ENCODE data around the gene APOB. TPM values are rescaled to one million over a fixed set of nuclear protein-coding genes. Genes with fewer than 3 reads are reported as not detected.

Gene APOB
- total RNA-seq, 1 donor from 2014 or later, result 9.1 TPM

DNA sequence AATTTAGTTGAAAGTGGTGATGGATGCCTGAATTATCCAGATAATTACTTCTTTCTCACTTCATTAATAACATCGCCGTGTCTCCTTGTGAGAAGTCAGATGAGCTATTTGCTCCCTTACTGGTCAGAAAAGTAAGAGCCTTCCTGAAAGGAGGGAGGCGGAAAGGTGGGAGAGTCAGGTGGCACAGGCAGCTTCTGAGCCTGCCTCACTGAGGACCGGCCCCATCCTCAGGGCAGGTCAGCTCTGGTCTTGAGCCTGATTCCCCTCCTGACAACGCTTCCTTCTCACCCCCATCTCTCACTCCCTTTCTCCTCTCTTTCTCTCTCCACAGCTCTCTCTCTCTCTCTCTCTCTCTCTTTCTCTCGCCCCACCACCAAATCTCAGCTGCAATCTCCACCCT, 10.1 kb upstream of the APOB start:
- peaks cover 10% of the 10 kb centered on the region for H3K27me3 ChIP-seq (ENCODE audit: low read depth)
- no peaks in the 10 kb centered on the region for H3K9me3 ChIP-seq (replicated peaks)
- no peak overlapping the region for H3K27ac ChIP-seq (replicated peaks)
- no peak for DNase-seq
- intact Hi-C loops (cut with micrococcal nuclease), result no loop called here
- TF ChIP-seq, protein P1, sequence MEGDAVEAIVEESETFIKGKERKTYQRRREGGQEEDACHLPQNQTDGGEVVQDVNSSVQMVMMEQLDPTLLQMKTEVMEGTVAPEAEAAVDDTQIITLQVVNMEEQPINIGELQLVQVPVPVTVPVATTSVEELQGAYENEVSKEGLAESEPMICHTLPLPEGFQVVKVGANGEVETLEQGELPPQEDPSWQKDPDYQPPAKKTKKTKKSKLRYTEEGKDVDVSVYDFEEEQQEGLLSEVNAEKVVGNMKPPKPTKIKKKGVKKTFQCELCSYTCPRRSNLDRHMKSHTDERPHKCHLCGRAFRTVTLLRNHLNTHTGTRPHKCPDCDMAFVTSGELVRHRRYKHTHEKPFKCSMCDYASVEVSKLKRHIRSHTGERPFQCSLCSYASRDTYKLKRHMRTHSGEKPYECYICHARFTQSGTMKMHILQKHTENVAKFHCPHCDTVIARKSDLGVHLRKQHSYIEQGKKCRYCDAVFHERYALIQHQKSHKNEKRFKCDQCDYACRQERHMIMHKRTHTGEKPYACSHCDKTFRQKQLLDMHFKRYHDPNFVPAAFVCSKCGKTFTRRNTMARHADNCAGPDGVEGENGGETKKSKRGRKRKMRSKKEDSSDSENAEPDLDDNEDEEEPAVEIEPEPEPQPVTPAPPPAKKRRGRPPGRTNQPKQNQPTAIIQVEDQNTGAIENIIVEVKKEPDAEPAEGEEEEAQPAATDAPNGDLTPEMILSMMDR (IDR thresholded peaks at IDR 0.05; ENCODE audit: borderline replicate concordance), result no peak
- H3K4me1 ChIP-seq, result no peaks in the 10 kb centered on the region
- no peak overlapping the region for H3K4me3 ChIP-seq
- no peaks in the 10 kb centered on the region for H3K36me3 ChIP-seq

DNA sequence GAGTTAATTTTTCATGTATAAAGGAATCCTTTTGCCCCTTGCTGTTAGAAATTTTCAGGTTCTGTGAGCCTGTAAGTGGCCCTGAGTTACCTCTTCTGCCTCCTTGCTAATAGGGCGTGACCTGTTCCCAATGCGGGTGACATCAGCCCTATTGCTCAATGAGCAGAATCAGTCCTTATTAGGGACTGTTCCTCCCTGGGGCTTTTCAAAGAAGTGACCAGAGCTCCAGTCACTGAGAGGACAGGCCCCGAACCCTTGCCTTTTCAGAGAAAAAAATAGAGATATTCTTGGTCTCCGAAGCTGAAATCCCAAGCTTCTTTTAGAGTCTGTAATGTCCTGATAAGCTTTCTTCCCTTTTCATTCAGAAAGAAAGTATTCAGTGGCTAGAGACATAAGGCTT, 8.2 kb upstream of the APOB start:
- intact Hi-C loops (cut with micrococcal nuclease), result no loop called here
- H3K27ac ChIP-seq (replicated peaks), result no peak overlapping the region
- TF ChIP-seq, protein P1 (IDR thresholded peaks at IDR 0.05; ENCODE audit: borderline replicate concordance), result no peak

DNA sequence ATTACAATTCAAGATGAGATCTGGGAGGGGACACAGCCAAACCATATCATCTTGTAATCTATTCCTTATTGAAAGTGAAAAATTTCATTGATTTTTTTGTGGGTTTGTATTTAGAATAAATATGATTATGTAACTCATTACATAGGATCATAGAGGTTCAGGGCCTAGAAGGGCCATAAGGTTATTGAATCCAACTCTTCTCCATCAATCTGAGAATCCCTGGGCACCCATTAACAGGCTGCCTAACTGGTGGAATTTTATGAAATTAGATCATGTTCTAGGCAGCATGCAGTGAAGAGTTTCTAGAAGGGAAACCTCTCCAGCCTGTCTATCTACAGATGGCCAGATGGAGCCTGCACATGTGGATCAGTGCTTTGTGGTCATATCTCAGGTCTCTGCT, 6.3 kb upstream of the APOB start:
- no peaks in the 10 kb centered on the region for H3K36me3 ChIP-seq
- no peaks in the 10 kb centered on the region for H3K9me3 ChIP-seq (replicated peaks)
- no peaks in the 10 kb centered on the region for H3K27me3 ChIP-seq (ENCODE audit: low read depth)
- no peak overlapping the region for H3K4me3 ChIP-seq
- no peak overlapping the region for H3K27ac ChIP-seq (replicated peaks)
- no peak for DNase-seq
- intact Hi-C loops (cut with micrococcal nuclease), result no loop called here
- TF ChIP-seq, protein P1 (IDR thresholded peaks at IDR 0.05; ENCODE audit: borderline replicate concordance), result no peak
- H3K4me1 ChIP-seq, result no peaks in the 10 kb centered on the region

More for the DNA sequence above, 8.2 kb upstream of the APOB start:
- DNase-seq, result no peak
- H3K9me3 ChIP-seq (replicated peaks), result no peaks in the 10 kb centered on the region
- H3K27me3 ChIP-seq (ENCODE audit: low read depth), result peaks cover 3% of the 10 kb centered on the region
- H3K4me1 ChIP-seq, result no peaks in the 10 kb centered on the region
- no peaks in the 10 kb centered on the region for H3K36me3 ChIP-seq
- no peak overlapping the region for H3K4me3 ChIP-seq

DNA sequence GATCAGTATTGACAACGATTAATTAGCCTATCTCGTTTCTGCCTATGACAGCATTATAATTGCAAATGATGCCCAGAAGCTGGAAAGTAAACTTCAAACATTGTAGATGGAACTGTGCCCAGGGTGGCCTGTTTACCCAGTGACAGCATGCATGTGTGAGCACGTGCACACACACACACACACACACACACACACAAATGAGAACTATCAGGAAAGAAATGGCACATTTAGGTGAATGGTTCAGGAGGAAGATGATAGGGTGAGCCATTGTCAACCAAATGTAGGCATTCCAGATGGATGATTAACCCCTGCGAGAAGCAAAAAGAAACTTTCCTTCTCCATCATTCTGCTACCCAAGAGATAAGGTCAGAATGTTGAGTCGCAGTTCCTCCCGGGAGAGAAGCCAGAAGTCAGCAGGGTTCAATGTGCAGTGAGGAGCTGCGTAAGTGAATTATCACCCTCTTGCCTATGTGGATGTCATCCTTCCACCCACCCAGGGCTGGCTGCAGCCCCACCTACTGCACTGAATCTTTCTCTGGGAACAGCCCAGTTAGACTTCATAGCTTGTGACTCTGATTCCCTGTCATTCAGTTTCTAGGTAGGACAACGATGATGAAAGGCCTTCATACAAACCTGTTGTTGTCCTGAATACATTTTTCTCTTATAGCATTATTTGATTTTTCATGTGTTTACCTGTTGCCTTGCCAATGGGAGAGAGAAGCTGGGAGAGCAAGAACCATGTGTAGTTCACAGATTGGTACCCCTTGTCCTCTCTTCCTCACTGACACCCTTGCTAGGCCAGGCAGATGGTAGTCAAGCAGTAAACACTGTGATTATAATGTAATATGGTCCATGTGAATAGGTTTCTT, 3.5 kb upstream of the APOB start:
- intact Hi-C loops (cut with micrococcal nuclease), result no loop called here
- Histone ChIP-seq H3K4me3 (no peak overlapping the region), H3K27me3 (ENCODE audit: low read depth) (peaks cover 20% of the 10 kb centered on the region), H3K27ac (replicated peaks) (no peak overlapping the region), H3K36me3 (no peaks in the 10 kb centered on the region), H3K9me3 (replicated peaks) (no peaks in the 10 kb centered on the region), H3K4me1 (peaks cover 17% of the 10 kb centered on the region)
- TF ChIP-seq, protein P1 (IDR thresholded peaks at IDR 0.05; ENCODE audit: borderline replicate concordance), result no peak
- DNase-seq, result no peak

DNA sequence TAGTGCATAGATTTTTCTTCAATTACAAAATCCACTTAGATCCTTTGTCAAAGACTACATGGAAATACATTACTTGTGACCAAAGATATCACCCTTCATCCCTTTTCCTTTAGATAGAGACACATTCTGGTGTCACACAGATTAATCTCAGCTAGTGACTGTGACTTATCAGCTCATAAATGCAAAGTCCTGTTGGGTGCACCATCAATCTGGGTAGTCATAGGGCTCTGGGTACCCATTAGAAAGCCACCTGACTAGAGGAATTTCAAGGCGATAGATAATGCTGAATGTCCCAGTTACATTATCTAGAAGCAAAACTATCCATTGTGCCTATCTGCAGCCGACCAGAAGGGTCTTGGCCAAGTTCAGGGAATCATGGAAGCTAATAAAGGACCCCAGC, 2.6 kb upstream of the APOB start:
- Histone ChIP-seq H3K27me3 (ENCODE audit: low read depth) (peaks cover 29% of the 10 kb centered on the region), H3K9me3 (replicated peaks) (no peaks in the 10 kb centered on the region), H3K4me1 (peaks cover 17% of the 10 kb centered on the region), H3K27ac (replicated peaks) (no peak overlapping the region), H3K36me3 (no peaks in the 10 kb centered on the region), H3K4me3 (no peak overlapping the region)
- intact Hi-C loops (cut with micrococcal nuclease), result no loop called here
- no peak for DNase-seq
- TF ChIP-seq, protein P1 (IDR thresholded peaks at IDR 0.05; ENCODE audit: borderline replicate concordance), result no peak

All from left ventricle myocardium inferior (tissue), 1 donor.